SU-DHL-6 (cell line): ENCODE data around the gene ZFP3.

ENCODE experiments used
- CTCF ChIP-seq: fragments of 200-600 bp; sonication (generic); IDR thresholded peaks from one replicate; pipeline ENCODE4 v1.5.1; 2017; ENCODE audit warnings: antibody characterized with exemption, mild to moderate bottlenecking, low read length, moderate library complexity; ENCODE audit not compliant: insufficient read depth, poor library complexity, severe bottlenecking
- EZH2phosphoT487 ChIP-seq: fragments of 200-600 bp; sonication (generic), shearing (Covaris generic); conservative IDR thresholded peaks from 2 replicates; pipeline ENCODE4 v1.6.1; 2018; ENCODE audit warnings: mild to moderate bottlenecking, antibody characterized with exemption, low read length, moderate library complexity, mixed read lengths

GRCh38 chr17:5128905-5129535 is 50.8 kb downstream of the ZFP3 start:
- TF ChIP-seq CTCF (no peak), EZH2phosphoT487 (no peak)
